EL (cell line): ENCODE measurements around the gene TMEM232.

Experiments
- DNase-seq: peaks from one replicate; pipeline ENCODE4 v3.0.0-alpha.2; 2016

Gene TMEM232

GRCh38 chr5:110383231-110383630, 343.2 kb downstream of the TMEM232 start:
- DNase-seq, result no peak

GRCh38 chr5:110377943-110378342, 348.5 kb downstream of the TMEM232 start:
- peak; percentile 83 for DNase-seq

GRCh38 chr5:110377361-110377760, 349.1 kb downstream of the TMEM232 start:
- DNase-seq, result peak; percentile 60

GRCh38 chr5:110376281-110376951, 350.1 kb downstream of the TMEM232 start:
- DNase-seq, result peak; percentile 61

- DNase-seq, result no peak
These were observed 354.8 kb downstream of the TMEM232 start for GRCh38 chr5:110371725-110372041.

DNA sequence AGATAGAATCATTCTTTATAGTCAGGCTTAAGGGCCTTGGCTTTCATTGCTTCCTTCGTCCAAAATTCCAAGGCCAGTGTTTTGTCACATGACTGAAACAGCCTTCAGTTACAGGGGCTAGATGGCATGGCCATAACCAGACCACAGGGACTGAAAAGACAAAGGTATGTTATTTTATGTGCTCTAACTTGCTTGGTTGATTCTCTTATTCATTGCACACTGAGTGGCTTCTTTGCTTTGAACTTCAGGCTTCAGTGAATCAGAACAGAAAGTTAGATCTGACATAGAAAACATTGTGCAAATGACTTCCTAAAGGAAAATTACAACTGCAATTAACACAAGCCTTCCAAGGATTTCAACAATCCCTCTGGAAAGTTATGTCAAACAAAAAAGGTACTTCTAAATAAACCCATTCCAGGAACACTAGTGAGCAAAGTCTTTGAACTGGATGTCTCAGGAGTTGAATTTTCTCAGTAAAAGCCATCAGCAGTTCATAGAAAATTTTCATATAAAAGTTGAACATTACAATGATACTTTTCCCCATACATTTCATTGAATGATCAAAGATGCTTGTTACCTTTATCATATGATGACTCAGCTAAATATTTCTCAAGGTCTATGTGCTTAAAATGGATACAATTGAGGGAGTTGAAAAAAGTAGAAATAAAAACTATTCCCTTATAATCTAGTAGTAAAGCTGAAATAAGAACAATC, 355.3 kb downstream of the TMEM232 start:
- DNase-seq, result no peak
